HCT116 (cell line): Measurements from ENCODE around the gene ZGPAT.

ENCODE experiments used
- CTCF ChIP-seq, 3 experiments: fragments of 200-600 bp in 1 of 3; sonication (generic) in 1 of 3; IDR thresholded peaks in 2 of 3; conservative IDR thresholded peaks in 1 of 3; 2 replicates each; pipeline ENCODE4 v1.5.1; 2012 to 2017; ENCODE audit warnings: low read depth in 2 of 3, low read length in 2 of 3, antibody characterized with exemption in 1 of 3, borderline replicate concordance in 1 of 3, control low read depth in 1 of 3, mild to moderate bottlenecking in 1 of 3, mixed read lengths in 1 of 3, mixed run types in 1 of 3, moderate library complexity in 1 of 3; ENCODE audit not compliant: insufficient read depth in 1 of 3
- EZH2 ChIP-seq: fragments of 200-600 bp; sonication (generic); IDR thresholded peaks from 2 replicates; pipeline ENCODE4 v1.6.1; 2017; ENCODE audit warnings: antibody characterized with exemption, mixed run types
- POLR2A ChIP-seq: IDR thresholded peaks from 2 replicates; pipeline ENCODE4 v1.7.0; 2011; ENCODE audit warnings: borderline replicate concordance; ENCODE audit not compliant: insufficient read depth, insufficient read length; ENCODE audit errors: extremely low read depth
- POLR2AphosphoS5 ChIP-seq: IDR thresholded peaks from 2 replicates; pipeline ENCODE4 v1.6.1; 2011; ENCODE audit warnings: mild to moderate bottlenecking, low read depth, low read length, moderate library complexity
- YY1 ChIP-seq: IDR thresholded peaks from 2 replicates; pipeline ENCODE4 v1.6.1; 2011; ENCODE audit warnings: low read length, low read depth, moderate library complexity, mild to moderate bottlenecking; ENCODE audit not compliant: insufficient replicate concordance; ENCODE audit errors: extremely low read depth
- TF ChIP-seq, protein P1 (sequence below): IDR thresholded peaks from 2 replicates; pipeline ENCODE4 v1.6.1; 2012
- TF ChIP-seq, protein P2 (sequence below): IDR thresholded peaks from 2 replicates; pipeline ENCODE4 v1.6.1; 2012; ENCODE audit warnings: low read depth

GRCh38 chr20:63737945-63738686, 30.3 kb downstream of the ZGPAT start:
- no peak for TF ChIP-seq YY1
- no peak for TF ChIP-seq CTCF (IDR thresholded peaks at IDR 0.05 in 2 of 3, conservative IDR thresholded peaks at IDR 0.05 in 1 of 3; ENCODE audit: borderline replicate concordance in 1 of 3, insufficient read depth in 1 of 3, low read depth in 2 of 3, low read length in 2 of 3)
- TF ChIP-seq EZH2: no peak
- TF ChIP-seq POLR2A: no peak
- TF ChIP-seq, protein P1, sequence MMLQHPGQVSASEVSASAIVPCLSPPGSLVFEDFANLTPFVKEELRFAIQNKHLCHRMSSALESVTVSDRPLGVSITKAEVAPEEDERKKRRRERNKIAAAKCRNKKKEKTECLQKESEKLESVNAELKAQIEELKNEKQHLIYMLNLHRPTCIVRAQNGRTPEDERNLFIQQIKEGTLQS: no peak
- no peak for TF ChIP-seq POLR2AphosphoS5
- TF ChIP-seq, protein P2, sequence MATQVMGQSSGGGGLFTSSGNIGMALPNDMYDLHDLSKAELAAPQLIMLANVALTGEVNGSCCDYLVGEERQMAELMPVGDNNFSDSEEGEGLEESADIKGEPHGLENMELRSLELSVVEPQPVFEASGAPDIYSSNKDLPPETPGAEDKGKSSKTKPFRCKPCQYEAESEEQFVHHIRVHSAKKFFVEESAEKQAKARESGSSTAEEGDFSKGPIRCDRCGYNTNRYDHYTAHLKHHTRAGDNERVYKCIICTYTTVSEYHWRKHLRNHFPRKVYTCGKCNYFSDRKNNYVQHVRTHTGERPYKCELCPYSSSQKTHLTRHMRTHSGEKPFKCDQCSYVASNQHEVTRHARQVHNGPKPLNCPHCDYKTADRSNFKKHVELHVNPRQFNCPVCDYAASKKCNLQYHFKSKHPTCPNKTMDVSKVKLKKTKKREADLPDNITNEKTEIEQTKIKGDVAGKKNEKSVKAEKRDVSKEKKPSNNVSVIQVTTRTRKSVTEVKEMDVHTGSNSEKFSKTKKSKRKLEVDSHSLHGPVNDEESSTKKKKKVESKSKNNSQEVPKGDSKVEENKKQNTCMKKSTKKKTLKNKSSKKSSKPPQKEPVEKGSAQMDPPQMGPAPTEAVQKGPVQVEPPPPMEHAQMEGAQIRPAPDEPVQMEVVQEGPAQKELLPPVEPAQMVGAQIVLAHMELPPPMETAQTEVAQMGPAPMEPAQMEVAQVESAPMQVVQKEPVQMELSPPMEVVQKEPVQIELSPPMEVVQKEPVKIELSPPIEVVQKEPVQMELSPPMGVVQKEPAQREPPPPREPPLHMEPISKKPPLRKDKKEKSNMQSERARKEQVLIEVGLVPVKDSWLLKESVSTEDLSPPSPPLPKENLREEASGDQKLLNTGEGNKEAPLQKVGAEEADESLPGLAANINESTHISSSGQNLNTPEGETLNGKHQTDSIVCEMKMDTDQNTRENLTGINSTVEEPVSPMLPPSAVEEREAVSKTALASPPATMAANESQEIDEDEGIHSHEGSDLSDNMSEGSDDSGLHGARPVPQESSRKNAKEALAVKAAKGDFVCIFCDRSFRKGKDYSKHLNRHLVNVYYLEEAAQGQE: no peak
